GM19463 (cell line): ENCODE measurements around the gene RSAD1.

Source experiments
- ATAC-seq: cut with Tn5 transposase; IDR thresholded peaks from one replicate; pipeline ENCODE4 v1.9.1; 2021; ENCODE audit warnings: mild to moderate bottlenecking, moderate library complexity; ENCODE audit not compliant: unreplicated experiment

The RSAD1 gene

DNA sequence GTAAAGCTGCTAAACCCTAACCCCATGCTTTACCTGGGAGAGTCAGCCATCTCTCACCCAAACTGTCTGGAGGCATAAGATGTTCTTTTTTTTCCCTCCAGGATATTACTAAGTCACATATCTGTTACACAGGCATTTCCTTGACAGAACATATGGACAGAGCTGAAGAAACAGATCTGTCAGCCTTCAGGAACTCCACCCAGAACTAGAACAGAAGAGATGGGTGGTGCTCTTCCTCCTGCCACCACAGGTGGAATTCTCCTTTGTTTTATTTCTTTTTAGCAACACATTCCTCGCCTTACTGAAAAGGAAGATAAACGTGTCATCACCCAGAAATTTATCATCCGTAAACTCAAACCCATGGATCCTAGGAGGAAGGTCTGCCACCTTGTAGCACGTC is 38.4 kb downstream of the RSAD1 start:
- ATAC-seq = no peak

DNA sequence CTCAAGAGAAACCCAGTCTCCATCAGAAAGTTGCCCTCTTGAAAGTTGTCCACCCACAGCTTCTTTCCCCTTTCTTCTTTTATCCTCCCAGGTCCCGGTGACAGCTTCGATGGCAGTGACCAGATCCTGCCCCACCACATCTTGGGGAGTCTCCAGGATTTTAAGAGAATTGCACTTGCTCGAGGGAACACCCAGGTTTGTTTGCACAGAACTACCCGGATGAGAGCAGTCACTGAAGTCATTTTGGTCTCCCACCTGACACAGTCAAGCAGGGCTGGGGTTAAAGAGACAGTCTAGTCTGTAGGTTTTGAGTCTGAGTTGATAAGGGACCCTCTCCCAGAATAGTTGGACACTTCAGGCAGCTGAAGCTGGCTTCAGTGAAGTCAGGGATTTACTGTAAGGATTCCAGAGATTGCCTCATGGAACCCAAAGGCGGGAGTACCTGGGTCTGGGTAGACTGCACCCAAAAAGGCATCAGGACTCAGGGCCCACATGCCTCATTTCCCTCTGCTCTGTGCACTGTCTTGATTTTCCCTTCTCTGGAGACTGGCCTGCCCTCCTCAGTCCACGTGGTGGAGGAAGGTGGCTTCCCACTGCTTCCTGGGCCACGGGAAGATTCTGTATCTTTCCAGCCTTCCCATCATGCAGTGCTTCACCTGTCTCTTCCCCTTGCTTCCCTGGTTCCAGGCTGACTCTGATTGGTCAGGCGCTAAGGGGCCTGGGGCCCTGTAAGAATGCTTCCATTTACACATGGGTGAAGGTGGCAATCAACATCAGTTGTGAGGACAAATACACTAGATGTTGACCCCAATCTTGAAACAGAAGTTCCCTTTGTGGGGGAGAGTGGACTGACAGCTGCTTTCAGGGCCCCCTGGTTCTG is 39.1 kb downstream of the RSAD1 start:
- ATAC-seq = no peak

DNA sequence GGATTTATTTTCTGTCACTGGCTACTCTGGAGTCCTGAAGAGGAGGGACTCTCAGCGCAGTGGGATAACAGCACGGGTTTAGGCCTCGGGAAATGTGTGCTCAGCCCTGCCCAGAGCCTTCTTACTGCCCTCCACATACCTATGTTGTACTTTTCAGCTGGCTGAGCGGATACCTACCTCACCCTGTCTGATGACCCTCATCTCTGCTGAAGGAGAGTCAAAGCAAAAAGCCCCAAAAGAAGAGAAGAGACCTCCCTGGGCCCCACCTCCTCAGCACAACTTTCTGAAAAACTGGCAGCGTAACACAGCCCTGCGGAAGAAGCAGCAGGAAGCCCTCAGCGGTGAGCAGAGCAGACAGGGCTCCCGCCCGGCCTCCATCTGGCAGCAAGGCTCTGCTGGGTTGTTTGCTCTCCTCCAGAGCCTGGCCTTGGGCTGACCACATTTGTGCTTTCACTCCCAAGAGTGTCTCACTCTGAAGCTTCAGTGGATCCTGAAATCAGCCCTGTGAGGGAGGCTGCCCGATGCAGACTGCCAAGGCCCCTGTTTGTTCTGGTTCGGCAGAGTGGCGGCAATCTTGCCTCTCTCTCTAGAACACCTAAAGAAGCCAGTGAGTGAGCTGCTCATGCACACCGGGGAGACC is 39.8 kb downstream of the RSAD1 start:
- no peak for ATAC-seq

DNA sequence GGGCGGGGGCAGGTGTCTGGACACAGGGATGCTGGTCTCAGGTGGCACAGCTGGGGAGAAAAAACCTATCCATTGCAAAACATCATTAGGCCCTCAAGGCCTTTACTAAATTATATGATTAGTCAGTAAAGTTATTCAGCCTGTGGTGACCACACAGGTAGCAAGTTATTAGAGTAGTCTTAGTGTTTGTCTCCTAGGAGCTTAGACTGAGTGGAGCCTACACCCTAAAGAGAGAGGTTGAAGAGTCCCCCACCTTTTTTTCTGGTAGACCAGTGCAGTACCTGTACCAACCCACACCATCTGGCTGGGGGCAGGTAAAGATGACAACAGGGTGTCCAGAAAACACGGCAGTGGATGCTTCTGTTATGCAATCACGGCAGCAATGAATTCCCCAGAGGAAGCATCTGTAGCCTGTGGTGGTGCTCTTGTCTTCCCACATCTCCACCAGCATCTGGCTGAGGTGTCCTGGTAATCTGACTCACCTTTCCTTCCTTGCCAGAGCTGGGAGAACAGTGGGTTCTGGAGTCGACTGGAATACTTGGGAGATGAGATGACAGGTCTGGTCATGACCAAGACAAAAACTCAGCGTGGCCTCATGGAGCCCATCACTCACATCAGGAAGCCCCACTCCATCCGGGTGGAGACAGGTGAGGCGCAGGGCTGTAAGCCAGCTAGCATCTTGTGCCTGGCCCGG is 40.6 kb downstream of the RSAD1 start:
- ATAC-seq = no peak

DNA sequence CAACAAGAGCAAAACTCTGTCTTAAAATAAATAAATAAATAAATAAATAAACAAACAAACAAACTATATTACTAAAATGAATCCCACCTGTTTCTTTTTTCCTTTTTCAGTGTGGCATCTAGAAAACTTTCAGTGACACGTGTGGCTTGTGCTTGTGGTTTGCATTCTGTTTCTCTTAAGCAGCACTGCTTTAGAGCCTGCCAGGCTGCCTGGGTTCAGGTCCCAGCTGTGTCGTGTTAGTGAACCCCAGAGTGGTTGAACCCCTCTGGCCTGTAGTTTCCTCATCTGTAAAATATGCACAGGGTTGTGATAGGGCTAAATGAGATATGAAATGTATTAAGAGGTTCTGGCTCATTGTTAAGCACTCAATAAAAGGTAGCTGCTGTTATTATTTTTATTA is 41.8 kb downstream of the RSAD1 start:
- no peak for ATAC-seq

DNA sequence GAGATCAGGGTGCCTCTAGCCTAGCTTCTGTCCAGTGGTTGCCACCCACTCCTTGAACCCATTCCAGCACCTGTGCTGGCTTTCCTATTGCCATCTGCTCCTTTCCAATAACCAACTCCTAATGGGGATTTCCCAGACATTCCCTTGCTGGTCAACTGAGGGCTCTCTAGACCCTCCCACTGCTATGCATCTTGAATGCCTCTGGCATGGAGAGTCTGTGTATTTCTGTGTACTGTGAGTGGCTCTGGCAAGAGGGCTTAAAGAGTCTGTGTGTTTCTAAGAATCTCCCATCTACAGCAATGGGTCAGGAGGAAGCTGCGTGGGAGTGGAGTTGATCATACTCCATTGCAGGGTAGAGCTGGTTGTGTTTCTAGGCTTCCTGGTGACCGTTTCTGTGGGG is 42.9 kb downstream of the RSAD1 start:
- ATAC-seq = no peak

DNA sequence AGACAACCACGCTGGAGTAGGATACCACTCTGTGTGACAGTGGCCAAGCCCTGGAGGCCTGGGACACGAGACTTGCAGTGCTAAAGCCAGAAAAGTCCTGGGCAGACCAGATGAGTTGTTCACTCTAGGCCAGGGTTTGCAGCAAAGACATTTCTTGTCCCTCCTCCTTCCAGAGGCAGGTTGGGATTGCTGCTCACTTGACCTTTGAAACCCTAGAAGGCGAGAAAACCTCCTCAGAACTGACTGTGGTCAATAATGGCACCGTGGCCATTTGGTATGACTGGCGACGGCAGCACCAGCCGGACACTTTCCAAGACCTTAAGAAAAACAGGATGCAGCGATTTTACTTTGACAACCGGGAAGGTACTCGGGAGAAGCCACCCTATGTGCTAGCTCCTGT is 44.1 kb downstream of the RSAD1 start:
- no peak for ATAC-seq

DNA sequence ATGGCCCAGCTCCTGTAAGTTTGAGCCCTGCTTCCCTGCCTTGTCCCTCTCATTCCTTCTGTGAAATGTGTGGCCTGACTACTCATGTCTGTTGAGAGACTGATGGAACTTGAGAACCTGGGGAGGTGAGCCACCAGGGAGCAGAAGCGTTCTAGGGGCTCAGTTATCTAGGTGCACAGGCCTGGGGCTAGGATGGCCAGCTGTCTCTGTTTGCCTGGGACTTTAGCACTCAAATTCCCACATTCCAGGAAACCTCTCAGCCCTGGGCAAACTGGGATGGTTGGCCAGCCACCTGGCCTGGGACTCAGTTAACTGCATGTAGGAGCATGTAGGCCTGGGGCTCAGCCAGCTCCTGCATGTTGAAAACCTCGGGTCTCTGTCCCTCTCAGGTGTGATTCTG is 44.5 kb downstream of the RSAD1 start:
- no peak for ATAC-seq

DNA sequence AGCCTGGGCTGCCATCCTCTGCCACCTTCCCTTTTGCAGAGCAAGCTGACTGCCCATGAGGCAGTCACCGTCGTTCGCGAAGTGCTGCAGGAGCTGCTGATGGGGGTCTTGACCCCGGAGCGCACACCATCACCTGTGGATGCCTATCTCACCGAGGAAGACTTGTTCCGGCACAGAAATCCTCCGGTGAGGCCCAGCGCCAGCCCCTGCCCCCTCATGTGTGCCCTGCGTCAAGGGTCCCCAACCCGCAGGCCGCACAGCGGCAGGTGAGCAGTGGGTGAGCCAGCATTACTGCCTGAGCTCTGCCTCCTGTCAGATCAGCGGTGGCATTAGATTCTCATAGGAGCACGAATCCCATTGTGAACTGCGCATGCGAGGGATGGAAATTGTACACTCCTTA is 46.2 kb downstream of the RSAD1 start:
- no peak for ATAC-seq

DNA sequence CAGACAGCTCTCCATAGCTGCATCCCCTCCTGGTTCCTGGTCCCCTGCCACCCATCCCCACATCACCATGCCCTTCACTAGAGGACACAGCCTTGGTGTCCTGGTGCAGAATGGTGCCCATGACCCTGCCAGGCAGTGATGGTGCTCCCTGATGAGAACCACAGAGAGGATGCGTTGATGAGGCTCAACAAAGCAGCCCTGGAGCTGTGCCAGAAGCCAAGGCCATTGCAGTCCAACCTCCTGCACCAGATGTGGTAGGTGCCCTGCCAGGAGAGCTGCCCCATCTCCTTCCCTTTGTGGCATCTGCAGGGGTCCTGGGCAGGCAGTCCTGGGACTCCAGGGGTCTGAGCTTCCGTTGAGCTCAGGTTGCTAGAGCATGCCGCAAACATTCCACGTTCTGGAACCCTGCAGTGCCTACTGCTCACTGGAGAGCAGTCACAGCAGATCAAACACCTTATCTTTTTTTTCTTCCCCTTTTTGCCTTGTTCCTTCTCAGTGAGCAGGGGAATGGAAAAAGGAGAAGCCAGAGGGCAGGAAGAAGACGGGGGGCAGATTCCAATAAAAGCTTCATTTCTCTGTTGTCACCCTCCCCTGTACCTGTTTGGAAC is 48.6 kb downstream of the RSAD1 start:
- no peak for ATAC-seq

DNA sequence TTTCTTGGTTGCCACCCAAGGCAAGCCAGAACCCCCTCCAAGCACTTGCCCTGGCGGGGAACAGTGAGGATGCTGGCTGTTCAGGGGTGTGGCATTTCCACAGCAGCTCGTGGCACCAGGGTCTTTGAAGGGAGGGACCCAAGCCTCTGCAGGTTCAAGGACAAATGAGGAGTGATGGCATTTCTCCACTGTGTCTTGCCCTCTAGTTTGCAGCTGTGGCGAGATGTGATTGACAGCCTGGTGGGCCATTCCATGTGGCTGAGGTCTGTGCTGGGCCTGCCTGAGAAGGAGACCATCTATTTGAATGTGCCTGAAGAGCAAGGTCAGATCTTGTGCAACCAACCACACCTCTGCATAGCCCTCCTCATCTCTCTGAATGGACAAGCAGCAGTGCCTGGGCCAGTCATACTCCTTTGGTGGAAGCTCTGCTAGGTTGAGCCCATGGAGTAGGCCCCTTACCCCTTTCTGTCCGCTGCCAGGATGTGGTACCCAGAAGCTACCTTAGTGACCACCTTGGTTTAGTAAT is 49.4 kb downstream of the RSAD1 start:
- ATAC-seq = no peak

DNA sequence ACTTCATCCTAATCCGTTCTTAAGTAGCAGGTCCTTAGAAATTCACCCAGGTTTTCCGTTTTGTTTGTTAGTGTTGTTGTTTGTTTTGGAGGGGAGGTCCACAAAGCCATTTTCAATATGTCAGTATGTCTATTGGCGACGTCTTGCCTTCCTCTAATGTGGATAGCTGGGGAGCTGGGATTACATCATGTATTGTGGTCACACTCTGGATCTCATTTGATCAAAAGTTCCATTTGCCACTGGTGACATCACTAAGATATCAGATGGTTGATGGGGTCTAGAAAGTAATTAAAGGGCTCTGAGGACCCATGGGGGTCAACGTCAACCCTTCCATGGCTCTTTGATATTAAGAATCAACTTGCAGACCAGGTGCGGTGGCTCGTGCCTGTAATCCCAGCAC is 51.2 kb downstream of the RSAD1 start:
- no peak for ATAC-seq

DNA sequence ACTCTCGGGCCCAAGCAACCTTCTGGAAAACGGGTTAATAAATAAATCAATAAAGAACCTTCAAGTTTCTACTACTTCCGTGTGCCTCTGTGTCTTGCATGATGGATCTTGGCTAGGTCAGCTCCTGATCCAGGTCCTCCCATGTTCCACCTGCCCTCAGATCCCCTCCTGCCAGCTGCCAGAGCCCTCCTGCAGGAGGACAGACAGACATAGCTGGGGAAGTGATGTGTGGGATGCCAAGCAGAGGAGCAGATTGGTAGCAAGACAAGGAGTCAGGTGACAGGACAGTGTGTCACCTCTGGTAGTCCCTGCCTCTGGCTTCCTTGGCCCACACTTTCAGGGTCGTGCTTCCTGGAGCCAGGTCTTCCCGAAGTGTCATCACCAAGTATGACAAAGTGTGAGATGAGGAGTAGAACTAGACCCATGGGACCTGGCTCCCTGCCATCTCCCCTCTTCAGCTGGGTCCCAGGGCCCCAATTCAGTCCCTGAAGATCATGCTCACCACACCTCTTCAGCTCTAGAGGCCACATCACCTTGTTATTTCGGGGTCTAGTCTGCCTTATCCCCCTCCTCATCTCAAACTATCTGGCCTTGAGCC is 52.9 kb downstream of the RSAD1 start:
- no peak for ATAC-seq

DNA sequence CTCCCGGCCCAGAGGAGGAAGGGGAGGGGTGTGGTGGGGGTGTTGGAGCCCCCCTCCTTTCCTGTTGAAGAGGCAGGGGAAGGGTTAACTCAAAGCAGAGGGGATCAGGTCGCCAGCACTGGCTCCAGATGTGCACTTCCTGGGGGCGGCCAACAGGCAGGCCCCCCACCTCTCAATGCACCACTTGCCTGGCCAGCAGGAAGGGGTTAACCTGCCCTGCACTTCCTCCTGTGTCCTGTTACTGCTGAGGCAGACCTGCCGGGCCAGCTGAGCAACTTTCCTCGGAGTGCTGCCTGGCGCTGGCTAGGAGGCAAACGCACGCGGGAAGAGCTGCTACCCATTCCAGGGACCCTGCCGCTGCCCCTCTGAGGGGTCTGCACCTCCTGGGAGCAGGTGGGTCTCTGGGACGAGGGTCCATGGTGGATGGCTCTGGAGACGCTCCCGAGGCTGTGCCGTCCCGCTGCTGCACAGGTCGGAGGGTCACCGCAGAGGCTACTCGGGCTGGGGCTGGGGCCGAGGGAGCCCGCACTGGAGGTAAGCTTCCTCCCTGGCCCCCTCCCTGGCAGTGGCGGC is 53.9 kb downstream of the RSAD1 start, which contains the start of gene EPN3:
TSS of gene EPN3 (plus strand) at position 284 of the 573 bp plus-strand sequence. CDS start 3,822 bp downstream, outside the sequence.
- no peak for ATAC-seq

DNA sequence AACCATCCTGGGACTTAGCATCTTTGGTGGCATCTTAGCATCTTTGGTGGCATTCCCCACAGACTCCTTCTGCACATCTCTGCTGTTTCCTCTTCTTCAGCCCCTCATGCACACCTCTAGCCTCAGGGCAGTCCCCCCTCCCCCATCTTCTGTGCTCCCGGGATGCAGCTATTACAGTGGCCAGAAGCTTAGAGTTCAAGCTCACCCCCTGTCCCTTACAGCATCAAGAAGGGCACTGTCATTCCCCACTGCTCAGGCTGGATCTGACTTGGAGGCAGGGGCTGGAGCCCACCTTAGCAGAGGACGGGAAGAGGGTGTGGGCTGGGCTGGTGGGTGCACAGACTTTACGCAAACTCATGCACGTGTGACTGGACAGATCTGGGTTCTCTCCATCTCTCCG is 54.5 kb downstream of the RSAD1 start:
- no peak for ATAC-seq

DNA sequence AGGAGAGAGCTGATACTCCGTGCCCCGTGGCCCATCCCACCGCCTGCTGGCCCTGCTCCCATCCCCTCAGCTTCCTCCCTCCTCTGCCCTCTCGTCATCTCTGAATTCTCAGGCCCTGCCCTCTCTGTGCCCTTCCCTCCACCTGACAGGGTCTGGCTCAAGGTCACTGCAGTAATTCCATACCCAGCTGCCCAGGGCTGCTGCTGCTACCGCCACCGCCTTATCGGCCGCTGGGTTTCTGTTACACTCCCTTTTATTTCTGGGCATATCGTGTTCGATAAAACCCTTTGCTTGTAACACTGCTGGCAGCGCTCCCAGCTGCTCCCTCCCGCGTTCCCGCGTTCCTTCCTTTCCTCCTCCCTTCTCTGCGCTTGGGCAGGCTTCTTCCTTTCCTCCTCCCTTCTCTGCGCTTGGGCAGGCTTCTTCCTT is 55.1 kb downstream of the RSAD1 start:
- no peak for ATAC-seq

DNA sequence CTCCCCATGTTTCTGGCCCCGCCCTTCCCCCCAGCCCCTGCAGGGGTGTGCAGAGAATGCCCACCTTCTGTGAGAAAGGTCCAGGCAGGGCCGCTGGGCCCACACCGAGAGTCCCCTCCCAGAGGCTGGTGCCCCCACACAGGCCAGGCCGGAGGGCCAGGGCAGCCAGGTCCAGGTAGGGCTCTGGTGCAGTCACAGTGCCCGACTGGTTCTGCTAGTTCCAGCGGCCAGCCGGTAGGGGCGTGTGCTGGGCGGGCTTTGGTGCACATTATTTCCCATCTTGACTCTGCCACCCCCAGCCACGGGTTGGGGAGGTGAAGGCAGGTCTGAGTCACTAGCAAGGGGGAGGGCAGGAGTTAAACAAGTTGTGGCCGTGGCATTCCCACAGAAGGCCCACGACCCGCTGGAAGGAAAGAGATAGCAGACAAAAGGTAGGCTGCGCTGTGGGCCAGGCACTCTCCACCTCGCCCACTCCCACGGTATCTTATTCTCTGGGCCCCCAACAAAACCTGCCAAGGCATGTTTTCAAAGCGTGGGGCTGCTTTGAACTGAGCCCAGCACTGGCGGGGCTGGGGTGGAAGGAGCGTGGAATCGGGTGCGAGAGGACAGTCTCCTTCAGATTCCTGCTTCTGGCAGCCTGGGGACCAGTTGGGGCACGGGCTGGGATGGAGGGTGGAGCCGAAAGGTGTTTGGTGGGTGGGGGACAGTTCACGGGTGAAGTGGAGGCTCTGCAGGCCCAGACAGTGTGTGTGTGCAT is 55.7 kb downstream of the RSAD1 start:
- ATAC-seq = no peak

DNA sequence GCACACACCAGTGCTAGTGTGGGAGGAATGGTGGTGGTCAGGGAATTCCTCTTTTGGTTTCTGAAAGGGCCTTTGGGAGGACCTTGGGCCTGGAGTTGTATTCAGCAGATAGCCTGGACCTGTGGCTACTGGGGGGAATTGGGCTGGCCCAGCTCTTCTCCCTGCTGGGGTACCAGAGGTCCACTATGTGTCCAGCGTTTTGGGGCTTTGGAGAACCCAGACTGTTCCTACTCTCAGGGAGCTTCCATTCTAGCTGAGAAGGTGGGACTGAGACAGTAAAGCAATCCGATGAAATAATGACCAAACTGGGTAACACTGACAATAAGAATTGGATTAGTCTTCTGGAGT is 56.3 kb downstream of the RSAD1 start:
- no peak for ATAC-seq

DNA sequence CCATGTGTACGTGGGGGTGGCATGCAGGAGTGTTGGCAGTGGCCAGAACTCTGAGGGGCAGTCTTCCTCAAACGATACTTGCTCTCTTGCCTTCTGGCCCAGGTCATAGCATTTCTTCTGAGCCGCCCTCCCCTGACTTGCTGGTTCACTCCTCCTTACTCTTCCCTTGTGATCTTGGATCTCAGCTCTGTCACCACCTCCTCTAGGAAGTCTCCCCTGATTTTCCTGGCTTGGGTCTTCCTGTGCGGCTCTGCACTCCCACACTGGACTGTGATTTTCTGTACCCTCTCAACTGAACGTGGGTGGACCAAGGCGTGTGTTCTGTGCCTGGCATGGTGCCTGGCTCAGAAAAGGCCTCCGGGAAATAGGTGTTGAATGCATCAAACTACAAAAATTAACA is 56.7 kb downstream of the RSAD1 start:
- no peak for ATAC-seq
